ENCODE measurements around the gene FRMD4B.

DNA sequence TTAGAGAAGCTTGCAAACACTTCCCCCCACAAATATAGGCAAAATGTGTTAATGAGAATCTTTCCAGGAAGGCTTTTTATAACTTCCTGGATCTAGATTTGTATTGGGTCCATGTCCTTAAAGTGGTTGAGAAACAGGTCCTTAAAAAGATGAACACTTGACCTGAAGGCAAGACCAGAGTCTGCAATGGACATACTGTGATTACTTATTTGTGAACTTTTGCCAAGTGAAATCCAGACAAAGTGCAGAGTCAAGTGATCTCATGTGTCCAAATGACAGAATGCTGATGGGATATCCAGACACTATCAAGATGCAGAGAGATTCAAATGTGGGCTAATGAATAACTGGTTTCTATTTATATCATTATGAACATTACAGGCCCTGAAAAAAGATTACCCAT, 43.8 kb downstream of the FRMD4B start:
- TF ChIP-seq EZH2 (IDR thresholded peaks at IDR 0.05): no peak
- TF ChIP-seq, protein P1, sequence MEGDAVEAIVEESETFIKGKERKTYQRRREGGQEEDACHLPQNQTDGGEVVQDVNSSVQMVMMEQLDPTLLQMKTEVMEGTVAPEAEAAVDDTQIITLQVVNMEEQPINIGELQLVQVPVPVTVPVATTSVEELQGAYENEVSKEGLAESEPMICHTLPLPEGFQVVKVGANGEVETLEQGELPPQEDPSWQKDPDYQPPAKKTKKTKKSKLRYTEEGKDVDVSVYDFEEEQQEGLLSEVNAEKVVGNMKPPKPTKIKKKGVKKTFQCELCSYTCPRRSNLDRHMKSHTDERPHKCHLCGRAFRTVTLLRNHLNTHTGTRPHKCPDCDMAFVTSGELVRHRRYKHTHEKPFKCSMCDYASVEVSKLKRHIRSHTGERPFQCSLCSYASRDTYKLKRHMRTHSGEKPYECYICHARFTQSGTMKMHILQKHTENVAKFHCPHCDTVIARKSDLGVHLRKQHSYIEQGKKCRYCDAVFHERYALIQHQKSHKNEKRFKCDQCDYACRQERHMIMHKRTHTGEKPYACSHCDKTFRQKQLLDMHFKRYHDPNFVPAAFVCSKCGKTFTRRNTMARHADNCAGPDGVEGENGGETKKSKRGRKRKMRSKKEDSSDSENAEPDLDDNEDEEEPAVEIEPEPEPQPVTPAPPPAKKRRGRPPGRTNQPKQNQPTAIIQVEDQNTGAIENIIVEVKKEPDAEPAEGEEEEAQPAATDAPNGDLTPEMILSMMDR (IDR thresholded peaks at IDR 0.05): no peak

Data from neural progenitor cell (in vitro differentiated cells).